HG03457 (cell line): Measurements from ENCODE around the gene ADAD2.

Source experiments
- ATAC-seq: cut with Tn5 transposase; IDR thresholded peaks from one replicate; pipeline ENCODE4 v1.9.1; 2021; ENCODE audit warnings: moderate number of reproducible peaks; ENCODE audit not compliant: unreplicated experiment

ADAD2 gene

GRCh38 chr16:84176192-84177053 lies 14.5 kb upstream of the ADAD2 start:
- ATAC-seq, result no peak

GRCh38 chr16:84177741-84178073 lies 13.2 kb upstream of the ADAD2 start:
- ATAC-seq, result no peak

- no peak for ATAC-seq
These were observed 12.7 kb upstream of the ADAD2 start for GRCh38 chr16:84178146-84178765.

GRCh38 chr16:84178892-84179611 lies 11.9 kb upstream of the ADAD2 start:
- no peak for ATAC-seq

- ATAC-seq, result no peak
These were observed 11.2 kb upstream of the ADAD2 start for GRCh38 chr16:84179612-84180320.

GRCh38 chr16:84180519-84181140 lies 10.3 kb upstream of the ADAD2 start:
- ATAC-seq, result no peak

GRCh38 chr16:84181144-84181915 lies 9.6 kb upstream of the ADAD2 start:
- no peak for ATAC-seq

- no peak for ATAC-seq
These were observed 8.9 kb upstream of the ADAD2 start for GRCh38 chr16:84182104-84182503.

- ATAC-seq, result no peak
These were observed 8.0 kb upstream of the ADAD2 start for GRCh38 chr16:84182680-84183571.

- ATAC-seq, result no peak
These were observed 7.4 kb upstream of the ADAD2 start for GRCh38 chr16:84183572-84183875.

GRCh38 chr16:84183911-84184591 lies 6.9 kb upstream of the ADAD2 start:
- ATAC-seq, result no peak

- no peak for ATAC-seq
These were observed 6.2 kb upstream of the ADAD2 start for GRCh38 chr16:84184775-84185174.

- ATAC-seq, result peak; percentile 92
These were observed 4.1 kb upstream of the ADAD2 start, which contains the start of gene TAF1C for GRCh38 chr16:84186685-84187437. Gene TAF1C (minus strand): TSS chr16:84187057. CDS start chr16:84184988, 2,069 bp downstream.

- ATAC-seq, result no peak
These were observed 509 bp downstream of the ADAD2 start for GRCh38 chr16:84191466-84191865.

- no peak for ATAC-seq
These were observed 2.5 kb downstream of the ADAD2 start for GRCh38 chr16:84193480-84193879.

GRCh38 chr16:84194018-84194417 lies 3.1 kb downstream of the ADAD2 start:
- no peak for ATAC-seq

- ATAC-seq, result no peak
These were observed 3.7 kb downstream of the ADAD2 start for GRCh38 chr16:84194470-84195200.
